K562 (cell line): Measurements from ENCODE around the gene FUT6. TPM values are rescaled to one million over a fixed set of nuclear protein-coding genes. Genes with fewer than 3 reads are reported as not detected.

Source experiments
- ARID3A ChIP-seq: IDR thresholded peaks from 2 replicates; pipeline ENCODE4 v1.6.1; 2012; ENCODE audit warnings: low read depth, low read length, improper control_type of control experiment, borderline replicate concordance
- ASH1L ChIP-seq: fragments of 450-650 bp; IDR thresholded peaks from 2 replicates; pipeline ENCODE4 v1.6.1; 2018; ENCODE audit warnings: borderline replicate concordance, mild to moderate bottlenecking, low read depth; ENCODE audit not compliant: partially characterized antibody
- BCOR ChIP-seq: fragments of 450-650 bp; IDR thresholded peaks from 2 replicates; pipeline ENCODE4 v1.6.1; 2016
- BMI1 ChIP-seq: fragments of 150-350 bp; IDR thresholded peaks from 2 replicates; pipeline ENCODE4 v1.6.1; 2014; ENCODE audit warnings: low read length
- CBX1 ChIP-seq: sonication (generic); IDR thresholded peaks from 2 replicates; pipeline ENCODE4 v1.6.1; 2016; ENCODE audit warnings: antibody characterized with exemption, low read depth, mild to moderate bottlenecking
- CREBBP ChIP-seq: IDR thresholded peaks from one replicate; pipeline ENCODE4 v1.6.1; 2012; ENCODE audit warnings: low read depth, mild to moderate bottlenecking, control low read depth, inconsistent platforms, low read length
- DIDO1 ChIP-seq: fragments of 450-650 bp; IDR thresholded peaks from 2 replicates; pipeline ENCODE4 v1.6.1; 2016; ENCODE audit warnings: low read depth, missing biosample characterization, missing genetic modification characterization
- E2F1 ChIP-seq: sonication (generic); formaldehyde crosslinking; IDR thresholded peaks from 2 replicates; pipeline ENCODE4 v1.8.1; 2023; ENCODE audit warnings: mild to moderate bottlenecking, missing genetic modification reagents, moderate library complexity
- E4F1 ChIP-seq: fragments of 250-450 bp; sonication (Bioruptor Pico); IDR thresholded peaks from 2 replicates; pipeline ENCODE4 v1.5.0; 2021; ENCODE audit warnings: mild to moderate bottlenecking, borderline replicate concordance
- ELF4 ChIP-seq: fragments of 450-650 bp; formaldehyde crosslinking; IDR thresholded peaks from 2 replicates; pipeline ENCODE4 v1.4.0; 2022; ENCODE audit warnings: missing genetic modification characterization
- HDAC8 ChIP-seq: fragments of 450-650 bp; IDR thresholded peaks from 2 replicates; pipeline ENCODE4 v1.6.1; 2016; ENCODE audit warnings: mild to moderate bottlenecking, missing genetic modification characterization, moderate library complexity, missing compliant biosample characterization
- HSF4 ChIP-seq: fragments of 250-450 bp; sonication (Bioruptor Pico); IDR thresholded peaks from 2 replicates; pipeline ENCODE4 v2.1.2; 2022; ENCODE audit warnings: mild to moderate bottlenecking, moderate library complexity, borderline replicate concordance
- KLF13 ChIP-seq: fragments of 450-650 bp; IDR thresholded peaks from 2 replicates; pipeline ENCODE4 v1.6.1; 2016; ENCODE audit warnings: missing genetic modification characterization, low read depth, mild to moderate bottlenecking, missing compliant biosample characterization, moderate library complexity, borderline replicate concordance
- PRMT5 ChIP-seq: sonication (generic); formaldehyde crosslinking; IDR thresholded peaks from 2 replicates; pipeline ENCODE4 v1.5.0; 2020; ENCODE audit warnings: missing genetic modification reagents
- RBM15 ChIP-seq: fragments of 200-400 bp; formaldehyde crosslinking; IDR thresholded peaks from 2 replicates; pipeline ENCODE4 v1.6.1; 2018; ENCODE audit warnings: mild to moderate bottlenecking, low read length, moderate library complexity; ENCODE audit not compliant: insufficient read depth
- SAP30 ChIP-seq: fragments of 200-600 bp; sonication (generic); IDR thresholded peaks from 2 replicates; pipeline ENCODE4 v1.6.1; 2012; ENCODE audit warnings: borderline replicate concordance, low read depth, mild to moderate bottlenecking, moderate library complexity, low read length, control low read depth, inconsistent platforms; ENCODE audit not compliant: insufficient read depth, poor library complexity, severe bottlenecking
- SFPQ ChIP-seq: fragments of 200-400 bp; formaldehyde crosslinking; IDR thresholded peaks from 2 replicates; pipeline ENCODE4 v1.6.1; 2017; ENCODE audit warnings: mild to moderate bottlenecking, low read depth, low read length, moderate library complexity
- THRA ChIP-seq: fragments of 450-650 bp; IDR thresholded peaks from 2 replicates; pipeline ENCODE4 v1.6.1; 2017; ENCODE audit warnings: mild to moderate bottlenecking, moderate library complexity
- ZNF347 ChIP-seq: fragments of 450-650 bp; formaldehyde crosslinking; IDR thresholded peaks from 2 replicates; pipeline ENCODE4 v1.4.0; 2020; ENCODE audit warnings: low read depth, mild to moderate bottlenecking, moderate library complexity
- polyA plus RNA-seq, 8 experiments: library from polyadenylated mRNA; depleted of rRNA in 4 of 8; stranded (reverse) in 5 of 8; unstranded in 3 of 8; fragments of >200 nt; fragmentation: Nextera tagmentation in 2 of 8; fragmentation: Illumina TruSeq in 1 of 8; extraction: Ambion mirVana in 2 of 8; extraction: Trizol in 1 of 8; gene quantifications; 2 replicates each; pipeline versions ENCODE4 v1.2.1 to v1.2.3, GENCODE V29; 2011 to 2014; ENCODE audit warnings: inconsistent platforms in 1 of 8, missing spikeins in 1 of 8
- total RNA-seq, 7 experiments: library from RNA; depleted of rRNA in 6 of 7; stranded (reverse); fragments of >200 nt in 6 of 7; fragmentation: Illumina TruSeq in 2 of 7; extraction: Trizol in 2 of 7; gene quantifications; 2 replicates each; pipeline versions ENCODE4 v1.2.1 to v1.2.3, GENCODE V29; 2011 to 2021; ENCODE audit warnings: low replicate concordance in 1 of 7

Gene FUT6
- total and polyA plus RNA-seq, 9 of the 15 experiments (the other 6 are each of a cell fraction or from before 2014, with no cell fraction given) = 0.04 TPM; not detected in 8

GRCh38 chr19:5805462-5806132 lies 33.9 kb downstream of the FUT6 start (continued):
- TF ChIP-seq HDAC8 (tag) = no peak
- no peak for TF ChIP-seq PRMT5 (CRISPR knock-in tag)
- TF ChIP-seq E4F1 (CRISPR knock-in tag) = no peak
- TF ChIP-seq RBM15 = no peak
- TF ChIP-seq CREBBP = no peak
- TF ChIP-seq THRA = no peak
- no peak for TF ChIP-seq ZNF347 (CRISPR knock-in tag)
- TF ChIP-seq HSF4 (CRISPR knock-in tag) = no peak
- TF ChIP-seq BCOR = no peak
- TF ChIP-seq SFPQ = no peak
- TF ChIP-seq ASH1L = no peak
- no peak for TF ChIP-seq E2F1
- no peak for TF ChIP-seq ARID3A
- 0 out of 2 replicates have a peak, but pooled peaks have one; percentile 30 for TF ChIP-seq CBX1
- TF ChIP-seq KLF13 (tag) = no peak
- TF ChIP-seq DIDO1 (tag) = no peak
- TF ChIP-seq BMI1 = no peak
- TF ChIP-seq SAP30 = peak; percentile 64
- no peak for TF ChIP-seq ELF4 (CRISPR knock-in tag)
